ENCODE measurements around the gene HRG. TPM values are rescaled to one million over a fixed set of nuclear protein-coding genes. Genes with fewer than 3 reads are reported as not detected.
"Not testable (repeated sequence)": the region's sequence is repeated elsewhere in the genome, so short reads cannot be mapped to it uniquely, and the experiment has no call there.

Gene HRG
- total RNA-seq, 1 experiment from 2014 or later, result not detected

DNA sequence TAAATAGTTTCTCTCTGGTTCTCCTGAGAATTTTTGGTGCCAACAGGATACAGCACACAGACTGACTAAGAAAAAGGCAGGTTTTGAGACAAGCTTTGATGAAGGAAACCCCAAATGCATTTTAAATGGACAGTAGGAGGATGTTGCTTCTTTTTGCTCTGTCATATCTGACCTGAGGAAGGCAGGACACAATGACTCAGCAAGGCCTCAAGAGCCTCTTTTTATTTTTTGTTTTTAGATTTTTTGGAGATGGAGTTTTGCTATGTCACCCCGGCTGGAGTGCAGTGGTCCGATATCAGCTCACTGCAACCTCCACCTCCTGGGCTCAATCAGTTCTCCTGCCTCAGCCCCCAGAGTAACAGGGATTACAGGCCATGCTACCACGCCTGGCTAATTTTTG lies 34.5 kb downstream of the HRG start:
- H2AFZ ChIP-seq (ENCODE audit: low read length), result no peak overlapping the region
- H3K27ac Mint-ChIP-seq, result peak overlapping the region in 1 of 3 experiments; percentile 37; a peak in 1 of 7 replicates

DNA sequence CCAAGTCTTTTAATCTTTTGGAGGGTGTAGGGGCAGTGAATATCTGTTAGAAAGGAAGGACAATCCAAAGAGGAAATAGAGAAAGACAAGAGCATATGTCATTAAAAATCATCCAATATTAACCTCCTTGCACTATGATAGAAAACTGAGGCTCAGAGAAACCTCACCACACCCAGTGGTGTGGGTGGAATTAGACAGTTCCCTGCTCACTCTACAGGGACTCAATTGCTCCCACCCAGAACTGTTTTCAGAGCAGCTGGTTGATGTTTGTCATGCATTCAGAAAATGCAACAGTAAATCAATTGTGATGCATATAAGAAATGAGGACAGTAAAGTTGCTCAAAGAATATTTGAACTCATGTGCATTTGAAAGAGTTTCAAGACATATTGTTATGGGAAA lies 36.6 kb downstream of the HRG start:
- H3K27me3 ChIP-seq (ENCODE audit: insufficient read depth, low read length); H2AFZ ChIP-seq (ENCODE audit: low read length); H3K4me1 ChIP-seq (ENCODE audit: insufficient read depth, low read length); H2BK5ac ChIP-seq (ENCODE audit: insufficient read length, low read length); H3K18ac ChIP-seq (ENCODE audit: insufficient read length, low read depth, low read length); H3K27me3 Mint-ChIP-seq (ENCODE audit: low read depth); DNase-seq; H3K9me3 Mint-ChIP-seq; H3K79me2 ChIP-seq (ENCODE audit: insufficient read depth, low read length); H3K56ac ChIP-seq (ENCODE audit: insufficient read length, low read depth, low read length); H3T11ph ChIP-seq (ENCODE audit: low read length); H3K9me3 ChIP-seq (ENCODE audit: control insufficient read depth, low read depth, low read length); H3K79me1 ChIP-seq (ENCODE audit: insufficient read depth, low read depth, low read length, poor library complexity, severe bottlenecking); H2AK5ac ChIP-seq (ENCODE audit: insufficient read length, low read length); H3K36me3 Mint-ChIP-seq (ENCODE audit: insufficient read depth in 1 of 3, low read depth in 3 of 3); H4K8ac ChIP-seq (replicated peaks; ENCODE audit: insufficient read length, low read depth, low read length); H3K4me3 Mint-ChIP-seq; H2BK20ac ChIP-seq (ENCODE audit: low read depth, low read length, poor library complexity, severe bottlenecking); H3K14ac ChIP-seq (ENCODE audit: insufficient read depth, low read length); H4K5ac ChIP-seq (ENCODE audit: insufficient read length, low read depth, low read length); H3K27ac Mint-ChIP-seq; H4K20me1 ChIP-seq (ENCODE audit: control insufficient read depth, insufficient read depth, insufficient read length); H3K23me2 ChIP-seq (ENCODE audit: insufficient read length, low read depth, low read length, poor library complexity, severe bottlenecking); H2BK12ac ChIP-seq (ENCODE audit: insufficient read length, low read depth, low read length); H3K23ac ChIP-seq (ENCODE audit: insufficient read length, low read depth, low read length); H3K4me2 ChIP-seq (ENCODE audit: insufficient read depth, insufficient read length, low read length); H3K27ac ChIP-seq (ENCODE audit: insufficient read length, low read depth, low read length); H3K4ac ChIP-seq (ENCODE audit: low read depth, low read length); H2BK15ac ChIP-seq (ENCODE audit: low read depth, low read length); H4K91ac ChIP-seq (ENCODE audit: insufficient read length, low read depth, low read length); H2BK120ac ChIP-seq (ENCODE audit: low read depth, low read length, poor library complexity, severe bottlenecking); H3K4me1 Mint-ChIP-seq; H3K9ac ChIP-seq (ENCODE audit: extremely low read depth, insufficient read length, low read length): not testable (repeated sequence)

More for the DNA sequence above, 34.5 kb downstream of the HRG start:
- Histone ChIP-seq H2BK20ac (ENCODE audit: low read depth, low read length, poor library complexity, severe bottlenecking) (no peak overlapping the region), H3T11ph (ENCODE audit: low read length) (no peak overlapping the region), H4K8ac (replicated peaks; ENCODE audit: insufficient read length, low read depth, low read length) (no peak overlapping the region), H3K18ac (ENCODE audit: insufficient read length, low read depth, low read length) (no peak overlapping the region), H2BK12ac (ENCODE audit: insufficient read length, low read depth, low read length) (no peak overlapping the region), H3K79me1 (ENCODE audit: insufficient read depth, low read depth, low read length, poor library complexity, severe bottlenecking) (no peaks in the 10 kb centered on the region), H4K91ac (ENCODE audit: insufficient read length, low read depth, low read length) (no peak overlapping the region), H3K79me2 (ENCODE audit: insufficient read depth, low read length) (no peaks in the 10 kb centered on the region), H2BK5ac (ENCODE audit: insufficient read length, low read length) (no peak overlapping the region), H2BK120ac (ENCODE audit: low read depth, low read length, poor library complexity, severe bottlenecking) (no peak overlapping the region), H3K23ac (ENCODE audit: insufficient read length, low read depth, low read length) (no peak overlapping the region), H2AK5ac (ENCODE audit: insufficient read length, low read length) (no peak overlapping the region), H3K4me1 (ENCODE audit: insufficient read depth, low read length) (no peaks in the 10 kb centered on the region), H4K20me1 (ENCODE audit: control insufficient read depth, insufficient read depth, insufficient read length) (no peaks in the 10 kb centered on the region), H3K4ac (ENCODE audit: low read depth, low read length) (no peak overlapping the region), H2BK15ac (ENCODE audit: low read depth, low read length) (no peak overlapping the region), H4K5ac (ENCODE audit: insufficient read length, low read depth, low read length) (no peak overlapping the region), H3K56ac (ENCODE audit: insufficient read length, low read depth, low read length) (no peak overlapping the region), H3K4me2 (ENCODE audit: insufficient read depth, insufficient read length, low read length) (no peak overlapping the region), H3K14ac (ENCODE audit: insufficient read depth, low read length) (no peak overlapping the region), H3K23me2 (ENCODE audit: insufficient read length, low read depth, low read length, poor library complexity, severe bottlenecking) (no peaks in the 10 kb centered on the region), H3K27ac (ENCODE audit: insufficient read length, low read depth, low read length) (no peak overlapping the region), H3K9ac (ENCODE audit: extremely low read depth, insufficient read length, low read length) (no peak overlapping the region), H3K9me3 (ENCODE audit: control insufficient read depth, low read depth, low read length) (no peaks in the 10 kb centered on the region), H3K27me3 (ENCODE audit: insufficient read depth, low read length) (no peaks in the 10 kb centered on the region)
- TF ChIP-seq, protein P1, sequence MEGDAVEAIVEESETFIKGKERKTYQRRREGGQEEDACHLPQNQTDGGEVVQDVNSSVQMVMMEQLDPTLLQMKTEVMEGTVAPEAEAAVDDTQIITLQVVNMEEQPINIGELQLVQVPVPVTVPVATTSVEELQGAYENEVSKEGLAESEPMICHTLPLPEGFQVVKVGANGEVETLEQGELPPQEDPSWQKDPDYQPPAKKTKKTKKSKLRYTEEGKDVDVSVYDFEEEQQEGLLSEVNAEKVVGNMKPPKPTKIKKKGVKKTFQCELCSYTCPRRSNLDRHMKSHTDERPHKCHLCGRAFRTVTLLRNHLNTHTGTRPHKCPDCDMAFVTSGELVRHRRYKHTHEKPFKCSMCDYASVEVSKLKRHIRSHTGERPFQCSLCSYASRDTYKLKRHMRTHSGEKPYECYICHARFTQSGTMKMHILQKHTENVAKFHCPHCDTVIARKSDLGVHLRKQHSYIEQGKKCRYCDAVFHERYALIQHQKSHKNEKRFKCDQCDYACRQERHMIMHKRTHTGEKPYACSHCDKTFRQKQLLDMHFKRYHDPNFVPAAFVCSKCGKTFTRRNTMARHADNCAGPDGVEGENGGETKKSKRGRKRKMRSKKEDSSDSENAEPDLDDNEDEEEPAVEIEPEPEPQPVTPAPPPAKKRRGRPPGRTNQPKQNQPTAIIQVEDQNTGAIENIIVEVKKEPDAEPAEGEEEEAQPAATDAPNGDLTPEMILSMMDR (conservative IDR thresholded peaks at IDR 0.05), result no peak
- Mint-ChIP-seq H3K36me3 (ENCODE audit: insufficient read depth in 1 of 3, low read depth in 3 of 3) (no peaks in the 10 kb centered on the region), H3K9me3 (no peaks in the 10 kb centered on the region), H3K4me1 (no peaks in the 10 kb centered on the region), H3K27me3 (ENCODE audit: low read depth) (no peaks in the 10 kb centered on the region; the same call in 1 of the 2 replicates), H3K4me3 (no peak overlapping the region)
- DNase-seq, result no peak
- WGBS (ENCODE audit: extremely low coverage, insufficient read length, low lambda C conversion rate), result no CpG with 5 or more reads among the region's 3 CpGs

Data from H9 (cell line).